Ureter (tissue), 1 donor: ENCODE results near the gene KCTD7. TPM values are rescaled to one million over a fixed set of nuclear protein-coding genes. Genes with fewer than 3 reads are reported as not detected.
A peak's percentile ranks its signal among the peaks of the same experiment; 100 is the strongest.
"Not testable (repeated sequence)": the region's sequence is repeated elsewhere in the genome, so short reads cannot be mapped to it uniquely, and the experiment has no call there.

Experiments used
- DNase-seq: peaks from one replicate; pipeline ENCODE4 v3.0.0-alpha.2; 2020; ENCODE audit warnings: low spot score
- total RNA-seq: library from RNA; stranded (reverse); gene quantifications from one replicate; pipeline ENCODE4 v1.2.4, GENCODE V29; 2023
- donor health status: DM: yes; HTN: yes; CAD: no.

Gene KCTD7
- total RNA-seq, 1 donor from 2014 or later, result 13.4 TPM

- DNase-seq, result no peak
Observed at GRCh38 chr7:66617295-66617694, 11.4 kb upstream of the KCTD7 start.

- not testable (repeated sequence) for DNase-seq
Observed at GRCh38 chr7:66619341-66619948, 9.2 kb upstream of the KCTD7 start.

- no peak for DNase-seq
Observed at GRCh38 chr7:66626331-66626934, 2.2 kb upstream of the KCTD7 start.

GRCh38 chr7:66627151-66627681 is 1.5 kb upstream of the KCTD7 start:
- no peak for DNase-seq

- no peak for DNase-seq
Observed at GRCh38 chr7:66627881-66628360, 760 bp upstream of the KCTD7 start.

GRCh38 chr7:66629222-66630062 is 761 bp downstream of the KCTD7 start:
- peak; percentile 46 for DNase-seq

- DNase-seq, result no peak
Observed at GRCh38 chr7:66630531-66630930, 1.9 kb downstream of the KCTD7 start.

GRCh38 chr7:66631471-66631870 is 2.8 kb downstream of the KCTD7 start:
- no peak for DNase-seq

GRCh38 chr7:66634816-66635215 is 6.1 kb downstream of the KCTD7 start:
- DNase-seq, result no peak

- not testable (repeated sequence) for DNase-seq
Observed at GRCh38 chr7:66635322-66635981, 6.8 kb downstream of the KCTD7 start.

GRCh38 chr7:66635982-66636546 is 7.4 kb downstream of the KCTD7 start:
- not testable (repeated sequence) for DNase-seq

- no peak for DNase-seq
Observed at GRCh38 chr7:66638309-66639099, 9.8 kb downstream of the KCTD7 start.

GRCh38 chr7:66639773-66640172 is 11.1 kb downstream of the KCTD7 start:
- DNase-seq, result no peak

GRCh38 chr7:66640802-66641525 is 12.3 kb downstream of the KCTD7 start:
- no peak for DNase-seq

GRCh38 chr7:66641526-66641871 is 12.8 kb downstream of the KCTD7 start:
- DNase-seq, result no peak

GRCh38 chr7:66642186-66642585 is 13.5 kb downstream of the KCTD7 start:
- DNase-seq, result no peak

GRCh38 chr7:66642932-66643331 is 14.3 kb downstream of the KCTD7 start:
- DNase-seq, result no peak

GRCh38 chr7:66643395-66643794 is 14.7 kb downstream of the KCTD7 start:
- no peak for DNase-seq

- not testable (repeated sequence) for DNase-seq
Observed at GRCh38 chr7:66651026-66651425, 22.3 kb downstream of the KCTD7 start.

- not testable (repeated sequence) for DNase-seq
Observed at GRCh38 chr7:66653719-66654274, 25.1 kb downstream of the KCTD7 start.
